ENCODE data around the gene IFI30.
A peak's percentile ranks its signal among the peaks of the same experiment; 100 is the strongest.

IFI30 gene

GRCh38 chr19:18150776-18151624, 22.6 kb upstream of the IFI30 start:
- DNase-seq (ENCODE audit: low spot score): no peak
- TF ChIP-seq CTCF (IDR thresholded peaks at IDR 0.05; ENCODE audit: extremely low read depth, insufficient read depth, missing control alignments): no peak
- in situ Hi-C loops (cut with MboI; ENCODE audit: low pct_unique_long_range_greater_than_20kb, low sequenced_read_pairs, unreplicated experiment): no loop called here

GRCh38 chr19:18152442-18152816, 21.2 kb upstream of the IFI30 start:
- TF ChIP-seq CTCF (IDR thresholded peaks at IDR 0.05; ENCODE audit: extremely low read depth, insufficient read depth, missing control alignments): peak; percentile 79
- peak; percentile 100 for DNase-seq (ENCODE audit: low spot score)
- in situ Hi-C loops (cut with MboI; ENCODE audit: low pct_unique_long_range_greater_than_20kb, low sequenced_read_pairs, unreplicated experiment): no loop called here

- in situ Hi-C loops (cut with MboI; ENCODE audit: low pct_unique_long_range_greater_than_20kb, low sequenced_read_pairs, unreplicated experiment): no loop called here
- no peak for TF ChIP-seq CTCF (IDR thresholded peaks at IDR 0.05; ENCODE audit: extremely low read depth, insufficient read depth, missing control alignments)
These were observed 20.6 kb upstream of the IFI30 start, which contains the start of gene PIK3R2 for GRCh38 chr19:18152817-18153555. Gene PIK3R2 (plus strand): TSS chr19:18153163. CDS start chr19:18155880, 2,717 bp downstream.

GRCh38 chr19:18153556-18154134, 20.0 kb upstream of the IFI30 start:
- in situ Hi-C loops (cut with MboI; ENCODE audit: low pct_unique_long_range_greater_than_20kb, low sequenced_read_pairs, unreplicated experiment): no loop called here
- TF ChIP-seq CTCF (IDR thresholded peaks at IDR 0.05; ENCODE audit: extremely low read depth, insufficient read depth, missing control alignments): no peak
- DNase-seq (ENCODE audit: low spot score): no peak

More at GRCh38 chr19:18152817-18153555, 20.6 kb upstream of the IFI30 start, which contains the start of gene PIK3R2:
- peak; percentile 100 for DNase-seq (ENCODE audit: low spot score)

- in situ Hi-C loops (cut with MboI; ENCODE audit: low pct_unique_long_range_greater_than_20kb, low sequenced_read_pairs, unreplicated experiment): no loop called here
- no peak for TF ChIP-seq CTCF (IDR thresholded peaks at IDR 0.05; ENCODE audit: extremely low read depth, insufficient read depth, missing control alignments)
- no peak for DNase-seq (ENCODE audit: low spot score)
These were observed 18.2 kb upstream of the IFI30 start for GRCh38 chr19:18155095-18156087.
